K562 (cell line): Measurements from ENCODE around the gene BMAL2. TPM values are rescaled to one million over a fixed set of nuclear protein-coding genes. Genes with fewer than 3 reads are reported as not detected.

Source experiments
- ATAC-seq: fragments of 200-7000 bp; cut with Tn5 transposase; 3 replicates; pipeline ENCODE4 v1.9.1; 2020; ENCODE audit warnings: moderate library complexity
- BruUV-seq: library from RNA; stranded (reverse); fragments of 400-500 nt; replicated peaks from 2 replicates; lab custom pipeline; 2021; lab: Mats Ljungman, UMichigan
- CTCF ChIA-PET: fragments of 300-600 bp; formaldehyde crosslinking; extraction: SDS; loops from one replicate; lab custom pipeline; 2021; ENCODE audit warnings: low intra/inter-chr PET ratio; lab: Yijun Ruan, JAX
- POLR2A ChIA-PET: fragments of 300-600, 350-650 bp; sonication (Branson Sonifier 250); formaldehyde crosslinking; extraction: SDS; loops from one replicate; lab custom pipeline; 2021; ENCODE audit warnings: antibody characterized with exemption, inconsistent platforms; lab: Yijun Ruan, JAX
- DNase-seq, 4 experiments: peaks; one replicate each; pipeline versions ENCODE4 v3.0.0 to v3.0.0-alpha.2; 2011 to 2018; ENCODE audit warnings: low spot score in 3 of 4, mixed read lengths in 3 of 4; ENCODE audit errors: extremely low read depth in 1 of 4
- FAIRE-seq: peaks from 2 replicates; lab custom pipeline; 2011; peaks lifted over from hg19 to GRCh38; lab: Jason Lieb, UNC
- H2AFZ ChIP-seq: 2 replicates; pipeline ENCODE4 v1.6.0; 2011; ENCODE audit warnings: low read depth, low read length, control low read depth, inconsistent platforms
- H3K27ac ChIP-seq: fragments of 200-600 bp; 3 replicates; pipeline ENCODE4 v1.8.0; 2011; ENCODE audit warnings: low read depth, mild to moderate bottlenecking, control low read depth, inconsistent platforms, low read length, moderate library complexity, mixed read lengths; ENCODE audit errors: extremely low read depth
- H3K27me3 ChIP-seq, 2 experiments: fragments of 300-600 bp in 1 of 2; 2 replicates in 1 of 2; 3 replicates in 1 of 2; pipeline versions ENCODE4 v1.6.0 to v1.8.0; 2011; ENCODE audit warnings: inconsistent platforms in 2 of 2, low read length in 2 of 2, mild to moderate bottlenecking in 1 of 2, mixed read lengths in 1 of 2, moderate library complexity in 1 of 2; ENCODE audit not compliant: control insufficient read depth in 2 of 2, insufficient read depth in 2 of 2
- H3K36me3 ChIP-seq: fragments of 300-600 bp; 3 replicates; pipeline ENCODE4 v1.8.0; 2011; ENCODE audit warnings: mild to moderate bottlenecking, low read length, inconsistent platforms; ENCODE audit not compliant: control insufficient read depth, insufficient read depth
- H3K4me1 ChIP-seq, 2 experiments: fragments of 200-600 bp in 1 of 2; replicated peaks in 1 of 2; 2 replicates in 1 of 2; 3 replicates in 1 of 2; pipeline versions ENCODE4 v1.5.1 to v1.8.0; 2011; ENCODE audit warnings: inconsistent platforms in 2 of 2, low read length in 2 of 2, mild to moderate bottlenecking in 1 of 2, mixed read lengths in 1 of 2, moderate library complexity in 1 of 2; ENCODE audit not compliant: control insufficient read depth in 2 of 2, insufficient read depth in 2 of 2
- H3K4me2 ChIP-seq: 2 replicates; pipeline ENCODE4 v1.6.1; 2011; ENCODE audit warnings: low read length, control low read depth, inconsistent platforms, mixed read lengths; ENCODE audit not compliant: insufficient read depth
- H3K4me3 ChIP-seq: fragments of 200-600 bp; sonication (generic), shearing (Covaris generic); 2 replicates; pipeline ENCODE4 v1.5.1; 2016; ENCODE audit warnings: control low read depth, inconsistent platforms
- H3K79me2 ChIP-seq: fragments of 200-600 bp; 3 replicates; pipeline ENCODE4 v1.8.0; 2011; ENCODE audit warnings: low read length, inconsistent platforms; ENCODE audit not compliant: control insufficient read depth, insufficient read depth
- H3K9ac ChIP-seq, 2 experiments: 2 replicates each; pipeline versions ENCODE4 v1.6.0 to v1.6.1; 2011; ENCODE audit warnings: low read depth in 2 of 2, low read length in 2 of 2, control low read depth in 1 of 2, inconsistent platforms in 1 of 2, mild to moderate bottlenecking in 1 of 2, mixed read lengths in 1 of 2; ENCODE audit not compliant: insufficient read depth in 1 of 2
- H3K9me1 ChIP-seq: one replicate; pipeline ENCODE4 v1.6.0; 2011; ENCODE audit warnings: inconsistent platforms, mild to moderate bottlenecking, low read length, moderate library complexity; ENCODE audit not compliant: control insufficient read depth, insufficient read depth
- H3K9me3 ChIP-seq: replicated peaks from 2 replicates; pipeline ENCODE4 v1.5.1; 2011; ENCODE audit warnings: low read depth, low read length, inconsistent platforms; ENCODE audit not compliant: control insufficient read depth, insufficient read depth
- H4K20me1 ChIP-seq: replicated peaks from 2 replicates; pipeline ENCODE4 v1.6.1; 2011; ENCODE audit warnings: low read length, inconsistent platforms, mixed read lengths; ENCODE audit not compliant: control insufficient read depth, insufficient read depth
- DEAF1 ChIP-seq: fragments of 450-650 bp; formaldehyde crosslinking; IDR thresholded peaks from 2 replicates; pipeline ENCODE4 v1.4.0; 2020; ENCODE audit warnings: mild to moderate bottlenecking, moderate library complexity
- FIP1L1 ChIP-seq: fragments of 200-400 bp; formaldehyde crosslinking; IDR thresholded peaks from 2 replicates; pipeline ENCODE4 v1.6.1; 2018; ENCODE audit warnings: mild to moderate bottlenecking, low read depth, low read length; ENCODE audit not compliant: poor library complexity, severe bottlenecking
- GABPB1 ChIP-seq: sonication (generic); formaldehyde crosslinking; IDR thresholded peaks from 2 replicates; pipeline ENCODE4 v1.8.0; 2022; ENCODE audit warnings: mild to moderate bottlenecking, missing genetic modification reagents
- MXI1 ChIP-seq: IDR thresholded peaks from 2 replicates; pipeline ENCODE4 v1.6.1; 2011; ENCODE audit warnings: low read depth, mild to moderate bottlenecking, improper control_type of control experiment, low read length
- ZNF212 ChIP-seq: fragments of 450-650 bp; formaldehyde crosslinking; IDR thresholded peaks from 2 replicates; pipeline ENCODE4 v1.4.0; 2020; ENCODE audit warnings: mild to moderate bottlenecking
- whole genome bisulfite sequencing: fragments of 100-300 bp; shearing (Covaris generic); methylation state at CpG from one replicate; pipeline ENCODE4 v1.1.6; 2016; ENCODE audit warnings: low coverage, mixed read lengths; ENCODE audit not compliant: insufficient coverage; ENCODE audit errors: missing lambda C conversion rate; 5-methylcytosine and 5-hydroxymethylcytosine counted together
- in situ Hi-C: fragments of 300-500 bp; cut with MboI; formaldehyde crosslinking; loops from 4 replicates; pipeline ENCODE4 v1.15.0; 2018; ENCODE audit warnings: inconsistent platforms, mixed read lengths
- intact Hi-C: fragments of 100-400 bp; cut with micrococcal nuclease; formaldehyde crosslinking; loops from 2 replicates; pipeline ENCODE4 v1.14.2; 2022
- polyA plus RNA-seq, 8 experiments: library from polyadenylated mRNA; depleted of rRNA in 4 of 8; stranded (reverse) in 5 of 8; unstranded in 3 of 8; fragments of >200 nt; fragmentation: Nextera tagmentation in 2 of 8; fragmentation: Illumina TruSeq in 1 of 8; extraction: Ambion mirVana in 2 of 8; extraction: Trizol in 1 of 8; gene quantifications; 2 replicates each; pipeline versions ENCODE4 v1.2.1 to v1.2.3, GENCODE V29; 2011 to 2014; ENCODE audit warnings: inconsistent platforms in 1 of 8, missing spikeins in 1 of 8
- total RNA-seq, 7 experiments: library from RNA; depleted of rRNA in 6 of 7; stranded (reverse); fragments of >200 nt in 6 of 7; fragmentation: Illumina TruSeq in 2 of 7; extraction: Trizol in 2 of 7; gene quantifications; 2 replicates each; pipeline versions ENCODE4 v1.2.1 to v1.2.3, GENCODE V29; 2011 to 2021; ENCODE audit warnings: low replicate concordance in 1 of 7

The BMAL2 gene
- total and polyA plus RNA-seq, 9 of the 15 experiments (the other 6 are each of a cell fraction or from before 2014, with no cell fraction given): 0.01 to 1.1 (median 0.50) TPM

- in situ Hi-C loops (no loop called here), intact Hi-C loops (loop anchor here (10.0 kb wide), 2 partner anchors 159 to 449 kb away; no protein-coding TSS in a partner anchor)
- FAIRE-seq: no peak
- no peak for DNase-seq
- no peak overlapping the region for H2AFZ ChIP-seq
- H3K27ac ChIP-seq: no peak overlapping the region
- no peak for ATAC-seq
- 61% methylated on average over 3 of the region's 3 CpGs for WGBS
- no peaks in the 10 kb centered on the region for H3K27me3 ChIP-seq
- no peaks in the 10 kb centered on the region for H4K20me1 ChIP-seq
- no peak overlapping the region for H3K9ac ChIP-seq
- no TSS peak for BruUV-seq
- TF ChIP-seq GABPB1 (CRISPR knock-in tag) (no peak), MXI1 (no peak), ZNF212 (no peak), FIP1L1 (no peak), DEAF1 (CRISPR knock-in tag) (no peak)
- no peaks in the 10 kb centered on the region; a peak in 1 of 5 replicates for H3K4me1 ChIP-seq
- ChIA-PET POLR2A (no interaction called here), CTCF (no interaction called here)
- no peaks in the 10 kb centered on the region for H3K79me2 ChIP-seq
- no peaks in the 10 kb centered on the region for H3K36me3 ChIP-seq
- no peak overlapping the region for H3K4me3 ChIP-seq
- no peaks in the 10 kb centered on the region for H3K9me3 ChIP-seq
- no peak overlapping the region for H3K4me2 ChIP-seq
- H3K9me1 ChIP-seq: no peaks in the 10 kb centered on the region
Measured at GRCh38 chr12:27303139-27304111, 29.2 kb upstream of the BMAL2 start.
